PC-9 (cell line): ENCODE measurements around the gene SUSD1. TPM values are rescaled to one million over a fixed set of nuclear protein-coding genes. Genes with fewer than 3 reads are reported as not detected.

ENCODE experiments used
- BruUV-seq: library from RNA; stranded (reverse); fragments of 400-500 nt; replicated peaks from 2 replicates; lab custom pipeline; 2021; lab: Mats Ljungman, UMichigan
- CTCF ChIA-PET: fragments of 300-600 bp; sonication (Branson Sonifier 250); formaldehyde crosslinking; loops from one replicate; lab custom pipeline; 2022; ENCODE audit warnings: antibody characterized with exemption; lab: Charles Lee
- POLR2A ChIA-PET: fragments of 300-600 bp; sonication (Branson Sonifier 250); formaldehyde crosslinking; loops from one replicate; lab custom pipeline; 2022; ENCODE audit warnings: antibody characterized with exemption; ENCODE audit not compliant: unreplicated experiment; lab: Charles Lee
- DNase-seq, 2 experiments: peaks; one replicate each; pipeline versions ENCODE4 v3.0.0 to v3.0.0-alpha.2; 2015 to 2022; ENCODE audit warnings: mixed read lengths in 1 of 2
- H2AFZ ChIP-seq: fragments of 200-600 bp; sonication (generic); 2 replicates; pipeline ENCODE4 v1.8.1; 2017; ENCODE audit warnings: antibody characterized with exemption
- H3F3A ChIP-seq: fragments of 200-600 bp; sonication (generic); 2 replicates; pipeline ENCODE4 v1.8.1; 2017; ENCODE audit warnings: antibody characterized with exemption, mild to moderate bottlenecking, low read depth; ENCODE audit not compliant: insufficient read depth
- H3K27ac ChIP-seq: fragments of 200-600 bp; sonication (generic); 2 replicates; pipeline ENCODE4 v1.6.1; 2016; ENCODE audit warnings: mixed run types
- H3K27me3 ChIP-seq: fragments of 200-600 bp; sonication (generic); 2 replicates; pipeline ENCODE4 v1.6.1; 2016; ENCODE audit warnings: low read depth, mixed run types; ENCODE audit not compliant: insufficient read depth
- H3K36me3 ChIP-seq: fragments of 200-600 bp; sonication (generic); 2 replicates; pipeline ENCODE4 v1.6.1; 2016; ENCODE audit warnings: low read depth, mixed run types
- H3K4me1 ChIP-seq: fragments of 200-600 bp; sonication (generic); replicated peaks from 2 replicates; pipeline ENCODE4 v1.6.1; 2016; ENCODE audit warnings: mixed run types; ENCODE audit not compliant: insufficient read depth
- H3K4me2 ChIP-seq: fragments of 200-600 bp; sonication (generic); 2 replicates; pipeline ENCODE4 v1.6.1; 2017; ENCODE audit warnings: mixed run types
- H3K4me3 ChIP-seq: fragments of 200-600 bp; sonication (generic); 2 replicates; pipeline ENCODE4 v1.6.1; 2016; ENCODE audit warnings: mixed run types
- H3K79me2 ChIP-seq: fragments of 200-600 bp; sonication (generic); 2 replicates; pipeline ENCODE4 v1.6.1; 2017; ENCODE audit warnings: low read depth, mixed run types
- H3K9me2 ChIP-seq: fragments of 200-600 bp; sonication (generic); 2 replicates; pipeline ENCODE4 v1.8.1; 2017; ENCODE audit warnings: mild to moderate bottlenecking; ENCODE audit not compliant: insufficient read depth
- H3K9me3 ChIP-seq: fragments of 200-600 bp; sonication (generic); 2 replicates; pipeline ENCODE4 v1.8.1; 2016; ENCODE audit warnings: low read depth; ENCODE audit not compliant: insufficient read depth
- H4K20me1 ChIP-seq: fragments of 200-600 bp; sonication (generic); 2 replicates; pipeline ENCODE4 v1.8.1; 2017; ENCODE audit not compliant: insufficient read depth
- EZH2 ChIP-seq: fragments of 200-600 bp; sonication (generic); IDR thresholded peaks from 2 replicates; pipeline ENCODE4 v1.8.0; 2017; ENCODE audit warnings: antibody characterized with exemption, low read depth
- intact Hi-C: fragments of 100-400 bp; cut with micrococcal nuclease; formaldehyde crosslinking; loops from one replicate; pipeline ENCODE4 v1.10.0; 2022; ENCODE audit not compliant: unreplicated experiment
- total RNA-seq: library from RNA; stranded (reverse); gene quantifications from 2 replicates; pipeline ENCODE4 v1.2.3, GENCODE V29; 2021
- TF ChIP-seq, protein P1 (sequence below): fragments of 200-600 bp; sonication (generic); conservative IDR thresholded peaks from 2 replicates; pipeline ENCODE4 v1.6.1; 2017; ENCODE audit warnings: mixed run types, antibody characterized with exemption, mild to moderate bottlenecking, moderate library complexity

Gene SUSD1
- total RNA-seq, 1 experiment from 2014 or later, result 23.2 TPM

DNA sequence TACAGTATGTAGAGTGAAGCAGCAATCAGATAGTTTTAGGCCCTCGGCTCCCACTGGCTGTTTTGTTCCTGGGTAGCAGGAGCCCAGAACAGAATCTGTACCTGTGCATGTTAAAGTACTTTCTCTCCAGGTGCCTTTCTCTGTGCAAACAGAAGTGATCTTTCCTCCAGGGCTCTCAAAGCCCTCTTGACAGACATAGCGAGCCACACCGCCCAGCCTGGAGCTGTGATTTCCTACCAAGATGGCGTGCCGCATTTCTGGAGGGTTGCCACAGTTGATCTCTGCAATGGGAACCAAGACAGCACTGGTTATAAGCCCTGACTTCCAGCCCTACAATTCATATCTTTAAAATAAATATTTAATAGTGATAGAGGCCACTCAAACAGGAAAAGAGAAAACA lies 50.9 kb downstream of the SUSD1 start:
- peaks cover 36% of the 10 kb centered on the region for H3K4me1 ChIP-seq
- intact Hi-C loops, result no loop called here

DNA sequence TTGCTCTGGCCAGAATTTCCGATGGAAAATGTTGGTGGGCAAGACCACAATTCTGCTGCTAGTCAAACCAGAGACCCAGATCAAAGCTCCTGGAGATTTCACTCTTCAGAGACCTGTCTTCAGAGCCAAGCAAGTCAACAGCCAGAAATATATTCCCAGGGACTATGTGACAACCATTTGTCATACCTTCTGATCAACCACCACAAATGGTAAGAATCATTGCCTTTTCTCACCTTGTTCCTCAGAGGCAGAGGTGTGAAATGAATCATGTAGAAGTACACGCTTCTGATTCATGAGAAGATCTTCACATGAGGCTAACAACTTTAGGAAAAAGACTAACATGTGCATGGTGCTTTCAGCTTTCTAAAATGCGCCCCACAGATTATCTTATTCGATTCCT lies 53.5 kb downstream of the SUSD1 start:
- no peak for DNase-seq
- H2AFZ ChIP-seq, result no peak overlapping the region
- H3K4me2 ChIP-seq, result no peak overlapping the region
- no peak for TF ChIP-seq EZH2
- TF ChIP-seq, protein P1, sequence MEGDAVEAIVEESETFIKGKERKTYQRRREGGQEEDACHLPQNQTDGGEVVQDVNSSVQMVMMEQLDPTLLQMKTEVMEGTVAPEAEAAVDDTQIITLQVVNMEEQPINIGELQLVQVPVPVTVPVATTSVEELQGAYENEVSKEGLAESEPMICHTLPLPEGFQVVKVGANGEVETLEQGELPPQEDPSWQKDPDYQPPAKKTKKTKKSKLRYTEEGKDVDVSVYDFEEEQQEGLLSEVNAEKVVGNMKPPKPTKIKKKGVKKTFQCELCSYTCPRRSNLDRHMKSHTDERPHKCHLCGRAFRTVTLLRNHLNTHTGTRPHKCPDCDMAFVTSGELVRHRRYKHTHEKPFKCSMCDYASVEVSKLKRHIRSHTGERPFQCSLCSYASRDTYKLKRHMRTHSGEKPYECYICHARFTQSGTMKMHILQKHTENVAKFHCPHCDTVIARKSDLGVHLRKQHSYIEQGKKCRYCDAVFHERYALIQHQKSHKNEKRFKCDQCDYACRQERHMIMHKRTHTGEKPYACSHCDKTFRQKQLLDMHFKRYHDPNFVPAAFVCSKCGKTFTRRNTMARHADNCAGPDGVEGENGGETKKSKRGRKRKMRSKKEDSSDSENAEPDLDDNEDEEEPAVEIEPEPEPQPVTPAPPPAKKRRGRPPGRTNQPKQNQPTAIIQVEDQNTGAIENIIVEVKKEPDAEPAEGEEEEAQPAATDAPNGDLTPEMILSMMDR, result no peak
- intact Hi-C loops, result no loop called here
- no peak overlapping the region for H3K27ac ChIP-seq
- no peaks in the 10 kb centered on the region for H3K9me2 ChIP-seq
- peaks cover 25% of the 10 kb centered on the region for H3F3A ChIP-seq
- H3K79me2 ChIP-seq, result no peaks in the 10 kb centered on the region
- CTCF ChIA-PET, result no interaction called here
- no peaks in the 10 kb centered on the region for H4K20me1 ChIP-seq
- no peaks in the 10 kb centered on the region for H3K27me3 ChIP-seq
- 0 out of 2 replicates have a peak, but pooled peaks cover 3% of the 10 kb centered on the region for H3K9me3 ChIP-seq
- POLR2A ChIA-PET, result no interaction called here
- BruUV-seq, result no TSS peak
- 0 out of 2 replicates have a peak, but pooled peaks cover 3% of the 10 kb centered on the region for H3K36me3 ChIP-seq
- H3K4me3 ChIP-seq, result no peak overlapping the region
- peaks cover 43% of the 10 kb centered on the region for H3K4me1 ChIP-seq

More for the DNA sequence above, 50.9 kb downstream of the SUSD1 start:
- no peaks in the 10 kb centered on the region for H3K27me3 ChIP-seq
- peaks cover 21% of the 10 kb centered on the region for H3F3A ChIP-seq
- no peaks in the 10 kb centered on the region for H3K9me3 ChIP-seq
- no TSS peak for BruUV-seq
- no peak for DNase-seq
- no peak overlapping the region for H3K4me2 ChIP-seq
- H4K20me1 ChIP-seq, result no peaks in the 10 kb centered on the region
- H3K4me3 ChIP-seq, result no peak overlapping the region
- H3K27ac ChIP-seq, result no peak overlapping the region
- no peaks in the 10 kb centered on the region for H3K36me3 ChIP-seq
- POLR2A ChIA-PET, result no interaction called here
- H3K79me2 ChIP-seq, result no peaks in the 10 kb centered on the region
- no peaks in the 10 kb centered on the region for H3K9me2 ChIP-seq
- no peak for TF ChIP-seq EZH2
- TF ChIP-seq, protein P1, result no peak
- CTCF ChIA-PET, result no interaction called here
- no peak overlapping the region for H2AFZ ChIP-seq

DNA sequence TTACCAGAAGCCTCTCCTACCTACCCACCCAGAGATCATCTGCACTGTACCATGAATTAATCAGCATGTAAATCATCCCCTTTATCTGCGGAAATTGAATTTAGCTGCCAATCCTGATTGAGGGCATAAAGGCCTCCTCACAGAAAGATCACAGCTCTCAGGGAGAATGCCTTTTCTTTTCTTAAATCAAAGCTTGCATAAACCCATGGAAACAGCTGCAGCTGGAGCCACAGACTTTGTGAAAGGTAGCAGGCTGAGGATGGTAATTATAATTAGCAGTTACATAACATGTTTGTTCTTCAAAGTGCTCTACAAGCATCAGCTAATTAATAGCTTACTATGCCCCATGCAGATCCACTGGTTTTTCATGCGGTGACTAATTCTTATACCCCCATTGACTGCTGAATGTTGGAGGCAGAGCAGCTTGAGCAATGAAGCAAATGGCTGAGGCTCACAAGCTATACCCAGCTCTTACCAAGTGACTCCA lies 54.6 kb downstream of the SUSD1 start:
- no peak for DNase-seq
- H3K9me3 ChIP-seq, result 0 out of 2 replicates have a peak, but pooled peaks cover 3% of the 10 kb centered on the region
- no peaks in the 10 kb centered on the region for H3K9me2 ChIP-seq
- no TSS peak for BruUV-seq
- H3K36me3 ChIP-seq, result 0 out of 2 replicates have a peak, but pooled peaks cover 3% of the 10 kb centered on the region
- H3K4me3 ChIP-seq, result no peak overlapping the region
- peak overlapping the region; percentile 53 for H3K27ac ChIP-seq
- no peaks in the 10 kb centered on the region for H3K27me3 ChIP-seq
- H4K20me1 ChIP-seq, result no peaks in the 10 kb centered on the region
- ChIA-PET POLR2A (no interaction called here), CTCF (no interaction called here)
- H3K79me2 ChIP-seq, result no peaks in the 10 kb centered on the region
- no peak overlapping the region for H2AFZ ChIP-seq
- intact Hi-C loops, result no loop called here
- no peak for TF ChIP-seq EZH2
- TF ChIP-seq, protein P1, result no peak
- H3F3A ChIP-seq, result peaks cover 20% of the 10 kb centered on the region
- H3K4me2 ChIP-seq, result no peak overlapping the region
- peaks cover 32% of the 10 kb centered on the region for H3K4me1 ChIP-seq
